Esophagus squamous epithelium (tissue), 5 donors: ENCODE results near the gene DLGAP1. TPM values are rescaled to one million over a fixed set of nuclear protein-coding genes. Genes with fewer than 3 reads are reported as not detected.
A peak's percentile ranks its signal among the peaks of the same experiment; 100 is the strongest.

Experiments
- DNase-seq: peaks from one replicate; lab custom pipeline; 2025; lab: John Stamatoyannopoulos, UW
- H3K27ac ChIP-seq, 4 donors: fragments of 200-600 bp; sonication (generic); one replicate each; pipeline ENCODE4 v1.5.1; 2016 to 2019; ENCODE audit warnings: mild to moderate bottlenecking in 1 of 4
- H3K27me3 ChIP-seq, 4 donors: fragments of 200-600 bp; sonication (generic); 1 replicate in 3 of 4; 2 replicates in 1 of 4; pipeline versions ENCODE4 v1.5.1 to v1.6.0; 2017 to 2021; ENCODE audit warnings: antibody characterized with exemption in 1 of 4
- H3K36me3 ChIP-seq, 3 donors: fragments of 200-600 bp; sonication (generic); one replicate each; pipeline ENCODE4 v1.5.1; 2016 to 2019
- H3K4me1 ChIP-seq, 3 donors: fragments of 200-600 bp; sonication (generic); one replicate each; pipeline ENCODE4 v1.5.1; 2017 to 2019
- H3K4me3 ChIP-seq, 4 donors: fragments of 200-600 bp; sonication (generic); 1 replicate in 3 of 4; 2 replicates in 1 of 4; pipeline ENCODE4 v1.5.1; 2016 to 2019; ENCODE audit warnings: mild to moderate bottlenecking in 2 of 4, moderate library complexity in 1 of 4
- H3K9me3 ChIP-seq, 3 donors: fragments of 200-600 bp; sonication (generic); one replicate each; pipeline ENCODE4 v1.5.1; 2016 to 2019
- CTCF ChIP-seq, 6 experiments: fragments of 450-650 bp in 4 of 6; fragments of 200-600 bp in 2 of 6; sonication (generic) in 2 of 6; IDR thresholded peaks; one replicate each; pipeline ENCODE4 v1.5.1; 2016 to 2019; ENCODE audit warnings: antibody characterized with exemption in 6 of 6, mild to moderate bottlenecking in 4 of 6, moderate library complexity in 4 of 6
- POLR2A ChIP-seq, 4 donors: fragments of 450-650 bp; IDR thresholded peaks; one replicate each; pipeline ENCODE4 v1.6.1; 2017; ENCODE audit warnings: antibody characterized with exemption in 4 of 4, mild to moderate bottlenecking in 4 of 4, moderate library complexity in 3 of 4
- WGBS, 2 donors: methylation state at CpG; one replicate each; pipeline ENCODE4 v1.1.5; 2018; 5-methylcytosine and 5-hydroxymethylcytosine counted together
- intact Hi-C: fragments of 100-400 bp; cut with DNase I; formaldehyde crosslinking; loops from one replicate; pipeline ENCODE4 v1.15.0; 2022
- total RNA-seq, 4 donors: library from RNA; depleted of rRNA; stranded (reverse); fragments of >200 nt; gene quantifications; one replicate each; pipeline ENCODE4 v1.1.0, GENCODE V29; 2016
- donor health status: DM: yes; HTN: yes; CAD: no.

The DLGAP1 gene
- total RNA-seq, 4 donors from 2014 or later: 0.09 to 1.5 (median 0.52) TPM

- H3K4me3 ChIP-seq: no peak overlapping the region
- TF ChIP-seq CTCF (IDR thresholded peaks at IDR 0.05) (no peak), POLR2A (IDR thresholded peaks at IDR 0.05) (no peak)
- no peak for DNase-seq
- no peaks in the 10 kb centered on the region for H3K9me3 ChIP-seq
- peaks cover 0 to 5% (median 0%) of the 10 kb centered on the region in 3 donors for H3K4me1 ChIP-seq
- intact Hi-C loops: no loop called here
- WGBS, 2 donors: 93 to 100% methylated on average over 1 of the region's 1 CpG
- no peaks in the 10 kb centered on the region for H3K36me3 ChIP-seq
- H3K27me3 ChIP-seq: no peaks in the 10 kb centered on the region
- H3K27ac ChIP-seq: no peak overlapping the region
Observed at GRCh38 chr18:3782901-3783300, 672.2 kb downstream of the DLGAP1 start.

GRCh38 chr18:3777719-3778118 lies 677.4 kb downstream of the DLGAP1 start:
- Histone ChIP-seq H3K9me3 (no peaks in the 10 kb centered on the region), H3K27me3 (no peaks in the 10 kb centered on the region), H3K36me3 (no peaks in the 10 kb centered on the region), H3K4me3 (no peak overlapping the region), H3K27ac (no peak overlapping the region), H3K4me1 (peaks cover 0 to 18% (median 8%) of the 10 kb centered on the region in 3 donors)
- intact Hi-C loops: no loop called here
- TF ChIP-seq POLR2A (IDR thresholded peaks at IDR 0.05): no peak
- no peak for TF ChIP-seq CTCF (IDR thresholded peaks at IDR 0.05)
- DNase-seq: no peak
- WGBS, 2 donors: 84 to 90% methylated on average over 1 of the region's 1 CpG

- Histone ChIP-seq H3K27ac (no peak overlapping the region), H3K4me1 (peaks cover 0 to 21% (median 8%) of the 10 kb centered on the region in 3 donors), H3K27me3 (no peaks in the 10 kb centered on the region), H3K4me3 (no peak overlapping the region), H3K36me3 (no peaks in the 10 kb centered on the region), H3K9me3 (no peaks in the 10 kb centered on the region)
- intact Hi-C loops: no loop called here
- TF ChIP-seq CTCF (IDR thresholded peaks at IDR 0.05) (no peak), POLR2A (IDR thresholded peaks at IDR 0.05) (no peak)
- WGBS, 2 donors: 80 to 90% methylated on average over 5 of the region's 5 CpGs
- no peak for DNase-seq
Observed at GRCh38 chr18:3777122-3777521, 678.0 kb downstream of the DLGAP1 start.

- DNase-seq: no peak
- peaks cover 0 to 33% (median 14%) of the 10 kb centered on the region in 3 donors for H3K4me1 ChIP-seq
- H3K27ac ChIP-seq: no peak overlapping the region
- no peak overlapping the region for H3K4me3 ChIP-seq
- no peaks in the 10 kb centered on the region for H3K9me3 ChIP-seq
- intact Hi-C loops: no loop called here
- TF ChIP-seq POLR2A (IDR thresholded peaks at IDR 0.05) (no peak), CTCF (IDR thresholded peaks at IDR 0.05) (no peak)
- no peaks in the 10 kb centered on the region for H3K36me3 ChIP-seq
- no peaks in the 10 kb centered on the region for H3K27me3 ChIP-seq
- WGBS, 2 donors: 90 to 91% methylated on average over 5 of the region's 5 CpGs
Observed at GRCh38 chr18:3775996-3776395, 679.1 kb downstream of the DLGAP1 start.

GRCh38 chr18:3773303-3773702 lies 681.8 kb downstream of the DLGAP1 start:
- Histone ChIP-seq H3K4me1 (peaks cover 0 to 36% (median 16%) of the 10 kb centered on the region in 3 donors), H3K36me3 (no peaks in the 10 kb centered on the region), H3K9me3 (no peaks in the 10 kb centered on the region), H3K4me3 (no peak overlapping the region), H3K27ac (peak overlapping the region in 3 of 4 donors; percentile 62 to 72 (median 63)), H3K27me3 (no peaks in the 10 kb centered on the region)
- 11 to 27% methylated on average over 1 of the region's 1 CpG for WGBS, 2 donors
- TF ChIP-seq POLR2A (IDR thresholded peaks at IDR 0.05) (no peak), CTCF (IDR thresholded peaks at IDR 0.05) (peak in 4 of 6 experiments; percentile 11 to 36 (median 24))
- intact Hi-C loops: no loop called here
- DNase-seq: no peak
